ENCODE data around the gene GRID1. TPM values are rescaled to one million over a fixed set of nuclear protein-coding genes. Genes with fewer than 3 reads are reported as not detected.
A peak's percentile ranks its signal among the peaks of the same experiment; 100 is the strongest.

Gene GRID1
- total and polyA plus RNA-seq, 9 of the 15 experiments (the other 6 are each of a cell fraction or from before 2014, with no cell fraction given) = 0.01 to 7.2 (median 1.2) TPM

DNA sequence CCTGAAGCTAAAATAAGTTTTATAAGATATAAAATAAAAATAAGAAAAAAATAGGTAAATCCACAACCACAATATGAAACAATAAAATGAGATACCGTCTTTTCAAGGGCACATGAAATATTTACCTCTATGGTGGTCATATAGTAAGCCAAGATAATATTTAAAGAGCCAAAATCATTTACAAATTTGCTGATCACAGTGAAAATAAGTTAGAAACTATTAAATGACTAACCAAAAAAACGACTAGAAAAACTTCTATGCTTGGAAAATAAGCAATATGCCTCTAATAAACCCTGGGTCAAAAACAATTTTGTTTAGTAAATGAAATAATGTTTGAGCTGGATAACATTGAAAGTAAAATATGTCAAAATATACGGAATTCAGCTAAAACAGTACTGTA is 535.2 kb downstream of the GRID1 start:
- ChIA-PET CTCF (ENCODE audit: low intra/inter-chr PET ratio) (no interaction called here), POLR2A (no interaction called here)
- Histone ChIP-seq H3K9me3 (replicated peaks; ENCODE audit: control insufficient read depth, insufficient read depth, low read depth, low read length) (no peaks in the 10 kb centered on the region), H3K27ac (ENCODE audit: extremely low read depth, low read depth, low read length) (no peak overlapping the region), H2AFZ (ENCODE audit: low read depth, low read length) (no peak overlapping the region), H3K9ac (ENCODE audit: insufficient read depth in 1 of 2, low read depth in 2 of 2, low read length in 2 of 2) (no peak overlapping the region), H3K4me3 (no peak overlapping the region), H3K27me3 (ENCODE audit: control insufficient read depth in 2 of 2, insufficient read depth in 2 of 2, low read length in 2 of 2) (no peaks in the 10 kb centered on the region), H4K20me1 (replicated peaks; ENCODE audit: control insufficient read depth, insufficient read depth, low read length) (no peaks in the 10 kb centered on the region), H3K4me2 (ENCODE audit: insufficient read depth, low read length) (no peak overlapping the region), H3K79me2 (ENCODE audit: control insufficient read depth, insufficient read depth, low read length) (no peaks in the 10 kb centered on the region), H3K9me1 (ENCODE audit: control insufficient read depth, insufficient read depth, low read length) (no peaks in the 10 kb centered on the region), H3K4me1 (replicated peaks in 1 of 2; ENCODE audit: control insufficient read depth in 2 of 2, insufficient read depth in 2 of 2, low read length in 2 of 2) (no peaks in the 10 kb centered on the region), H3K36me3 (ENCODE audit: control insufficient read depth, insufficient read depth, low read length) (no peaks in the 10 kb centered on the region)
- TF ChIP-seq ZNF316 (IDR thresholded peaks at IDR 0.05) (peak; percentile 79), MAFG (tag; conservative IDR thresholded peaks at IDR 0.05) (0 out of 2 replicates have a peak, but pooled peaks have one; percentile 31), C11orf30 (IDR thresholded peaks at IDR 0.05; ENCODE audit: low read depth) (peak; percentile 54), TFAM (CRISPR knock-in tag; conservative IDR thresholded peaks at IDR 0.05) (no peak), LEF1 (IDR thresholded peaks at IDR 0.05) (no peak), PTBP1 (IDR thresholded peaks at IDR 0.05; ENCODE audit: low read depth, low read length) (no peak), NFATC3 (IDR thresholded peaks at IDR 0.05) (no peak)
- WGBS (ENCODE audit: insufficient coverage, low coverage, missing lambda C conversion rate) = 0% methylated on average over 3 of the region's 3 CpGs
- no TSS peak for BruUV-seq (replicated peaks)
- ATAC-seq (no peak), DNase-seq (ENCODE audit: extremely low read depth in 1 of 4, low spot score in 3 of 4) (no peak), FAIRE-seq (no peak)
- in situ Hi-C loops (cut with MboI) (no loop called here), intact Hi-C loops (cut with micrococcal nuclease) (no loop called here)

DNA sequence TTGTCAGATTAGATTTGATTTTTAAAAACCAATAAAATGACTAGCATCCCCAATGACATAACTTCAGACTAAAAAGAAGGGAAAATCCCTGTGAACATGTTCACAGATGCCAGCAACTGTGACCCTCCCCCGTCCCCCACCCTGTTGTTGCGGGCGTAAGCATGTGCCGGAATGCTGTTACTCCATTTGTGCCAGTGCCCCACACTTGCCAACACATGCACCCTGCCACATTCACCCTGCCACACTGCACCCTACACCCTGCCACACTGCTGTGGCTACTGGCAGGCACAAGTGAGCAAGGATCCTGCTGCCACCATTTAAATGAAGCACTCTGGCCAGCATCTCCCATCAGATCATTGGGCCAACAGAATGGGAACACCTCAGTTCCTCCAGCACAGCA is 540.2 kb downstream of the GRID1 start:
- no TSS peak for BruUV-seq (replicated peaks)
- no peak overlapping the region for H3K27ac ChIP-seq (ENCODE audit: extremely low read depth, low read depth, low read length)
- intact Hi-C loops (cut with micrococcal nuclease) = no loop called here
- no peaks in the 10 kb centered on the region for H3K9me1 ChIP-seq (ENCODE audit: control insufficient read depth, insufficient read depth, low read length)
- no peaks in the 10 kb centered on the region for H3K4me1 ChIP-seq (replicated peaks in 1 of 2; ENCODE audit: control insufficient read depth in 2 of 2, insufficient read depth in 2 of 2, low read length in 2 of 2)
- H2AFZ ChIP-seq (ENCODE audit: low read depth, low read length) = no peak overlapping the region
- CTCF ChIA-PET (ENCODE audit: low intra/inter-chr PET ratio) = no interaction called here
- H3K9ac ChIP-seq (ENCODE audit: insufficient read depth in 1 of 2, low read depth in 2 of 2, low read length in 2 of 2) = no peak overlapping the region
- in situ Hi-C loops (cut with MboI) = no loop called here
- POLR2A ChIA-PET = no interaction called here
- H3K4me2 ChIP-seq (ENCODE audit: insufficient read depth, low read length) = no peak overlapping the region
- ATAC-seq (no peak), DNase-seq (ENCODE audit: extremely low read depth in 1 of 4, low spot score in 3 of 4) (no peak), FAIRE-seq (no peak)
- no peaks in the 10 kb centered on the region for H3K9me3 ChIP-seq (replicated peaks; ENCODE audit: control insufficient read depth, insufficient read depth, low read depth, low read length)
- H3K36me3 ChIP-seq (ENCODE audit: control insufficient read depth, insufficient read depth, low read length) = no peaks in the 10 kb centered on the region
- H4K20me1 ChIP-seq (replicated peaks; ENCODE audit: control insufficient read depth, insufficient read depth, low read length) = no peaks in the 10 kb centered on the region
- no peaks in the 10 kb centered on the region for H3K79me2 ChIP-seq (ENCODE audit: control insufficient read depth, insufficient read depth, low read length)
- H3K27me3 ChIP-seq (ENCODE audit: control insufficient read depth in 2 of 2, insufficient read depth in 2 of 2, low read length in 2 of 2) = no peaks in the 10 kb centered on the region
- WGBS (ENCODE audit: insufficient coverage, low coverage, missing lambda C conversion rate) = 15% methylated on average over 4 of the region's 4 CpGs
- no peak overlapping the region for H3K4me3 ChIP-seq
- TF ChIP-seq RBM34 (IDR thresholded peaks at IDR 0.05; ENCODE audit: borderline replicate concordance, insufficient read depth, low read length) (no peak), POU5F1 (IDR thresholded peaks at IDR 0.05; ENCODE audit: borderline replicate concordance, low read depth, low read length, partially characterized antibody) (no peak), KLF6 (CRISPR knock-in tag; IDR thresholded peaks at IDR 0.05; ENCODE audit: borderline replicate concordance) (no peak), ZNF717 (CRISPR knock-in tag; IDR thresholded peaks at IDR 0.05) (no peak), SNRNP70 (optimal IDR thresholded peaks at IDR 0.05; ENCODE audit: low read depth, low read length) (no peak), ZNF274 (IDR thresholded peaks at IDR 0.05; ENCODE audit: borderline replicate concordance, low read depth, low read length) (no peak), NFIX (CRISPR knock-in tag; IDR thresholded peaks at IDR 0.05; ENCODE audit: low read depth) (no peak), STAG1 (CRISPR knock-in tag; IDR thresholded peaks at IDR 0.05; ENCODE audit: borderline replicate concordance) (no peak), KAT7 (CRISPR knock-in tag; IDR thresholded peaks at IDR 0.05; ENCODE audit: borderline replicate concordance) (no peak), HCFC1 (IDR thresholded peaks at IDR 0.05; ENCODE audit: low read depth, low read length) (no peak)
